Measurements from ENCODE around the gene TTLL5. TPM values are rescaled to one million over a fixed set of nuclear protein-coding genes. Genes with fewer than 3 reads are reported as not detected.

TTLL5 gene
- polyA plus RNA-seq, 1 of the 3 experiments (the other 2 are of a cell fraction) = 9.6 TPM

- Histone ChIP-seq H3K36me3 (replicated peaks in 1 of 2; ENCODE audit: control insufficient read depth in 1 of 2, insufficient read depth in 2 of 2, low read length in 1 of 2) (no peaks in the 10 kb centered on the region), H3K4me1 (ENCODE audit: control insufficient read depth in 1 of 2, insufficient read depth in 2 of 2, low read depth in 1 of 2, low read length in 1 of 2) (peaks cover 0 to 23% of the 10 kb centered on the region in 2 experiments; a peak in 2 of 4 replicates), H3K27ac (ENCODE audit: low read depth in 2 of 2, low read length in 1 of 2) (no peak overlapping the region), H4K20me1 (ENCODE audit: insufficient read depth) (no peaks in the 10 kb centered on the region), H3K9me3 (no peaks in the 10 kb centered on the region), H3K79me2 (ENCODE audit: insufficient read depth) (no peaks in the 10 kb centered on the region), H3K27me3 (ENCODE audit: insufficient read depth) (no peaks in the 10 kb centered on the region), H3K9ac (no peak overlapping the region), H3K4me3 (ENCODE audit: low read depth in 2 of 2, low read length in 1 of 2) (no peak overlapping the region), H3K9me2 (no peaks in the 10 kb centered on the region), H3K4me2 (no peak overlapping the region), H3F3A (replicated peaks; ENCODE audit: insufficient read depth) (no peaks in the 10 kb centered on the region), H2AFZ (ENCODE audit: low read depth) (no peak overlapping the region)
- ChIA-PET POLR2A (no interaction called here), CTCF (interaction anchor here (5.0 to 6.0 kb wide), 2 partner anchors 9 to 65 kb away, joined by 46 to 64 read pairs; partner anchors contain the start of gene TGFB3)
- WGBS (ENCODE audit: low lambda C conversion rate) = 98% methylated on average over 2 of the region's 2 CpGs
- DNase-seq = no peak
- TF ChIP-seq IRF3 (IDR thresholded peaks at IDR 0.05; ENCODE audit: low read depth, low read length) (no peak), RFX5 (IDR thresholded peaks at IDR 0.05; ENCODE audit: low read length) (no peak), SIN3A (IDR thresholded peaks at IDR 0.05; ENCODE audit: borderline replicate concordance, low read depth, low read length) (no peak), GATA2 (CRISPR knock-in tag; IDR thresholded peaks at IDR 0.05) (no peak)
These were observed 254.0 kb downstream of the TTLL5 start for GRCh38 chr14:75915045-75915444.

- Histone ChIP-seq H3K4me3 (ENCODE audit: low read depth in 2 of 2, low read length in 1 of 2) (no peak overlapping the region), H3K27ac (ENCODE audit: low read depth in 2 of 2, low read length in 1 of 2) (peak overlapping the region in 1 of 2 experiments; percentile 90; a peak in 2 of 4 replicates), H3K9me2 (no peaks in the 10 kb centered on the region), H3K9ac (no peak overlapping the region), H3K9me3 (no peaks in the 10 kb centered on the region), H3K36me3 (replicated peaks in 1 of 2; ENCODE audit: control insufficient read depth in 1 of 2, insufficient read depth in 2 of 2, low read length in 1 of 2) (no peaks in the 10 kb centered on the region), H4K20me1 (ENCODE audit: insufficient read depth) (no peaks in the 10 kb centered on the region), H3K79me2 (ENCODE audit: insufficient read depth) (no peaks in the 10 kb centered on the region), H3F3A (replicated peaks; ENCODE audit: insufficient read depth) (no peaks in the 10 kb centered on the region), H3K27me3 (ENCODE audit: insufficient read depth) (no peaks in the 10 kb centered on the region), H3K4me1 (ENCODE audit: control insufficient read depth in 1 of 2, insufficient read depth in 2 of 2, low read depth in 1 of 2, low read length in 1 of 2) (peaks cover 0 to 15% of the 10 kb centered on the region in 2 experiments; a peak in 2 of 4 replicates), H3K4me2 (no peak overlapping the region), H2AFZ (ENCODE audit: low read depth) (no peak overlapping the region)
- POLR2A ChIA-PET = no interaction called here
- CTCF ChIA-PET = interaction anchor here (0.9 to 6.0 kb wide), 7 partner anchors 11 to 208 kb away, joined by 3 to 64 read pairs (median 5); partner anchors contain the start of gene TGFB3
- DNase-seq = peak; percentile 81
- 71% methylated on average over 10 of the region's 10 CpGs for whole genome bisulfite sequencing (ENCODE audit: low lambda C conversion rate)
- TF ChIP-seq FOXJ3 (CRISPR knock-in tag; IDR thresholded peaks at IDR 0.05) (peak; percentile 77), USF1 (IDR thresholded peaks at IDR 0.05; ENCODE audit: borderline replicate concordance, low read depth) (no peak), FOSL2 (IDR thresholded peaks at IDR 0.05; ENCODE audit: borderline replicate concordance, low read depth) (no peak), ZBTB33 (IDR thresholded peaks at IDR 0.05; ENCODE audit: borderline replicate concordance, low read depth) (no peak), IRF3 (IDR thresholded peaks at IDR 0.05; ENCODE audit: low read depth, low read length) (no peak), NRF1 (IDR thresholded peaks at IDR 0.05; ENCODE audit: low read depth, low read length) (no peak), GATA2 (CRISPR knock-in tag; IDR thresholded peaks at IDR 0.05) (peak; percentile 94), EP300 (IDR thresholded peaks at IDR 0.05; ENCODE audit: borderline replicate concordance in 1 of 2, low read depth in 1 of 2, low read length in 1 of 2) (peak in 1 of 2 experiments; percentile 81; a peak in 2 of 4 replicates), RCOR1 (IDR thresholded peaks at IDR 0.05; ENCODE audit: low read length) (peak; percentile 81; the same call in 1 of the 2 replicates), TEAD4 (IDR thresholded peaks at IDR 0.05; ENCODE audit: borderline replicate concordance, insufficient read depth) (no peak), MEF2A (IDR thresholded peaks at IDR 0.05; ENCODE audit: borderline replicate concordance, low read depth) (no peak), SMC3 (IDR thresholded peaks at IDR 0.05; ENCODE audit: low read depth, low read length) (no peak), CHD2 (IDR thresholded peaks at IDR 0.05; ENCODE audit: low read length, partially characterized antibody) (peak; percentile 28), PBX3 (IDR thresholded peaks at IDR 0.05) (no peak), MXI1 (IDR thresholded peaks at IDR 0.05; ENCODE audit: low read depth, low read length) (peak; percentile 47; the same call in 1 of the 2 replicates), POLR2AphosphoS5 (IDR thresholded peaks at IDR 0.05; ENCODE audit: low read depth, low read length) (no peak), TCF12 (IDR thresholded peaks at IDR 0.05) (peak; percentile 20; the same call in 1 of the 2 replicates)
These were observed 256.4 kb downstream of the TTLL5 start for GRCh38 chr14:75917322-75917945.

Data from SK-N-SH (cell line).